Measurements from ENCODE around the gene ZCCHC2.

The ZCCHC2 gene

DNA sequence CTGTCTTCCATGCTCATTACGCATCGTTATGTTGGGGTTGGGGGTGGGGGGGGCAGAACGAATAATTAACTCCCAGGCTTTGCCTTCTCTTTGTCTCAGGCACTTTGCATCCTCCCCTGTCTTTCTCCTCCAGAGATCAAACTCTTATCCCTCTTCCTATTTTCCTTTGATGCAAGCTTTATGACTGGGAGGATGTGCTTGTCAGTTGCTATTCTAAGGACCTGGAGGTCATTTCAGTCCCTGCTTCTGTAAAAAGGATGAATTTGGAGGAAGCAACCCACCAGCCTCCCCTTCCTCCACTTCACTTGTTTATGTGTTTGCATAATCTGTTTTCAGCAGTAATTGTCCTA, 87.5 kb downstream of the ZCCHC2 start:
- no peak for DNase-seq (ENCODE audit: low read depth)

DNA sequence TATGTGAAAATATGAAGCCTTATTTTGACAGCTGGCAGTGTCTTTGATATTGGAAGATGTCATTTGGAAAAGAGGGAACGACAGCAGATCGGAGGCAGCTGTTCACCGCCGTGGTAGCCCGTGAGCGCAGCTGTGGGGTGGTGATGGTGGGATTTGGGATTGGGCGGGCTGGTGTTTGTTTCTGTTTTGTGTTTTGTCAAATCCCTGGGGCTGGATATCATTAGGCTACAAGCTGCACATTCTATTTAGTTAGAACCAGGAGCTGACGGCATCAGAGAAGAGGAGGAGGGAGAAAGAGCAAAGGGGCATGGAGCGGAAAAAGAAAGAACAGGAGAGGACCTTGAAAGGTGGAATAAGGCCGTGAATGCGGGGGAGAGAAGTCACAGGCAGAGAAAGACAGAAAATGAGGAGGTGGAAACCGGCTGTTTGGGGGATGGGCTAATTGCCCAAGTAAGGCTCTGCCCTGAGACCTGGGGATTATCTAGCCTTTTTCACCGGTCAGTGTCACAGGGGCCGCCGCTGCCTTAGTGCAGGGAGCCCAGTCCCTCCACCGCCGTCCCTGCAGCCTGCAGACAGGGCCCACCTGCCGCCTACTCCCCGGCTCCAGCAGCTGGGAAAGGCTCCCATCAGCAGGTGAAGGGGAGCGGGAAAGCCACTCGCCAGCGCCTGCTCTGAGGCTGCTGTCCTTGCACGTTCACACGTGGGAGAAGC, 88.0 kb downstream of the ZCCHC2 start:
- DNase-seq (ENCODE audit: low read depth) = no peak

DNA sequence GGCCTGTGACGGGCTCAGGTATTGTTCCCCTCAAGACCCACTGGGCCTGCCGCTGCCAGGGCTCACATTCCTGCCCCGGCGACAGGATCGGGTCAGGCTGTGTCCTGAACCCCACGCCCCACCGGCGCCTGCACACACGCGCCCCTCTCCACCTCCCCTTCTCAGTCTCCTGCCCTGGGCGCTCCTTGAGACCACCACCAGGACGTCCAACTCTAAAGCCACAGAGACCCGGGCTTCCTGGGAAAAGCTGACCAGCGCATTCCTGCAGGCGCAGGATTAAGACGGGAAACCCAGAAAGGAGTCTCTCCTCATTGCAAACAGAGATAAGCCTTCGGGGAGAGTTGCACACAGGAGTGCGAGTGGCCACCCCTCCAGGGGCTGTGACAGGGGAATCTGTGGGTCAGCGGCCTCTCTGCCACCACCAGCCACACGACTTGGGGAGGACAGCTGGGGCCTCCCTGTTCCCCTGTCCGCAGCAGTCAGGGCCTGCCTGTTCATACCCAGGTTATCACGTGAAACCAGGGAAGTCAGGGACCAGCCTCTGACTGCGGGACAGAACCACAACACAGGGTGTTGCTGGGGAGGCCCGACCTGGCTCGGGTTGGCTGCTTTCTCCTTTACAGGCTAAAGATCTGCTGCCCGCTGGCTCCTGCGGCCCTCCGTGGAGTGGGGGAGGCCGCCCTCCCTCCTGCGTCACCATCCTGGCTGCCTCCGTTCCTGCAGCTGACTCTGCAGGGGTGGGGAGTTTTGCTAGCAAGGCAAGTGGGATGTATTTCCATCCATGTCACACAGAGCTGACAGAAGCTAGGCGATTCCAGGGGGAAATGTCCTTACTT, 88.8 kb downstream of the ZCCHC2 start:
- no peak for DNase-seq (ENCODE audit: low read depth)

DNA sequence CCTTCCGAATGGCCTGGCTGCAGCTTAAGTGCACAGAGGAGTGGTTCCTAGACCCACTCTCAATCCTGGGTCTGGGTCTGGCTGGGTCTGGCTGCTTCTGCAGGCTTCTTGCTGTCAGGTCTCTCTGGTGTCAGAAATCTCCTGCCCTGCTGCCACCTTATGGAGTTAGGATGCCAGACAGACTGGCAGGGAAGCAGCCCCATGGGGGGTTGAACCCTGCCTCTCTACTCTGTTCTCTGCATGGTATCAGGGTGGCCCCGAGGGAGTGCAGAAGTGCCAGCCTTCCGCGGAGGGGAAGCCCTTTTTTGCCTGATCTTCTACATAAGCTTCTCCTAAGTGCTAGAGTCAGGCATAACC, 89.4 kb downstream of the ZCCHC2 start:
- DNase-seq (ENCODE audit: low read depth) = no peak

DNA sequence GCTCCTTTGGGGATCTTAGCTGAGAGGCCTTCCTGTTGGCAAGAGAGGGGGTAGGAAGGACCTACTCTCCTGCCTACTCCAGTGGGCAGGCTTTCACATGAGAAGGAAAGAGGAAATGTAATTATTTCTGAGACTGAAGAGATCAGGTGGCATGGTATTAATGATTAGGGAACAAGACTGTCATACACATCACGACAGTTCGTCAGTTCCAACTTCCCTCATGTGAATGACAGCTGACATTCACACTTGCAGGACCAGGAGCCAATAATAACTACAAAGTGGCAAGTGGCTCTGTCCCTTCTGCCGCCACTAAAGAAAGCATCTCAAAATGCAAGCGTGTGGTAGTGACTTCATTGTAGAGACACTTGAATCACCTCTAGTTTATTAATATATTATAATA, 90.0 kb downstream of the ZCCHC2 start:
- no peak for DNase-seq (ENCODE audit: low read depth)

DNA sequence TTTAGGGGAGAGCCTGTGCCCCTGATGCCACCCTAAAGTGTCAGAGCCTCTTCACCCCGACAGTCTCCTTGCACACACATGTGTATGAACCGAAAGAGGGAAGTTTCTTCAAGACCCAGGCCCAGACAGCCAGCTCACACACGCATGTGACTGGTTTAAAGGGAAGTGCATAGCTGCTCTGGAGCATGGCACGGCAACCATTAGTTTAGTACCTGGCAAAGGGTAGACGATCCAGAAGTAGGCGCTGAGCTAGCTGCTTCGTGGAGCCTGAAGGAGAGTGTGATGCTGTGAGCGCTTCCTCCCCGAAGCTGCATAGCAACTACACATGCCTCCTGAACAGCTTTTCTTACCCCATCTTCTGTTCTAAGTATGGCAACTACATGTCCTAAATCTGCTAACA, 91.7 kb downstream of the ZCCHC2 start:
- no peak for DNase-seq (ENCODE audit: low read depth)

DNA sequence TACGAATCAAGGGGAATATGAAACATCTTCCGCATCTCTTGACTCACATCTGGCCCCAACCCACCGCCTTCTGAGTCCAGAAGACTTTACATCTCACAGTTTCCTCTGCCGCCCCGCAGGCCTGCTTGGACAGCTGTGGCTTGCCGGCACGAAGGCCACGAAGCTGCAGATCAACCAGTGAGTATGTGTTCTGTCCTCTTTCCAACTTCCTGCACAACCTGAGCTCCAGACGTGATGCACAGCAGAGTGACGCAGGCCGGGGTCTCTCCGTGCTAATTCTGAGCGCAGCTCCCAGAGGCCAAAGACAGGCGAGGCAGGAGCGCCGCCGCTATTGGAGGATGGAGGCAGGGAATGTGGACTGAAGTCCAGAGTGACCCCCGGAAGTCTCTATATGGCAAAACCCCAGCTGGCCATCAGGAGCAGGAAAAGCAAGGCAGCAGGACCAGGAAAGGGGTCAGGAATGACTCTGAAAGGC, 93.5 kb downstream of the ZCCHC2 start:
- no peak for DNase-seq (ENCODE audit: low read depth)

DNA sequence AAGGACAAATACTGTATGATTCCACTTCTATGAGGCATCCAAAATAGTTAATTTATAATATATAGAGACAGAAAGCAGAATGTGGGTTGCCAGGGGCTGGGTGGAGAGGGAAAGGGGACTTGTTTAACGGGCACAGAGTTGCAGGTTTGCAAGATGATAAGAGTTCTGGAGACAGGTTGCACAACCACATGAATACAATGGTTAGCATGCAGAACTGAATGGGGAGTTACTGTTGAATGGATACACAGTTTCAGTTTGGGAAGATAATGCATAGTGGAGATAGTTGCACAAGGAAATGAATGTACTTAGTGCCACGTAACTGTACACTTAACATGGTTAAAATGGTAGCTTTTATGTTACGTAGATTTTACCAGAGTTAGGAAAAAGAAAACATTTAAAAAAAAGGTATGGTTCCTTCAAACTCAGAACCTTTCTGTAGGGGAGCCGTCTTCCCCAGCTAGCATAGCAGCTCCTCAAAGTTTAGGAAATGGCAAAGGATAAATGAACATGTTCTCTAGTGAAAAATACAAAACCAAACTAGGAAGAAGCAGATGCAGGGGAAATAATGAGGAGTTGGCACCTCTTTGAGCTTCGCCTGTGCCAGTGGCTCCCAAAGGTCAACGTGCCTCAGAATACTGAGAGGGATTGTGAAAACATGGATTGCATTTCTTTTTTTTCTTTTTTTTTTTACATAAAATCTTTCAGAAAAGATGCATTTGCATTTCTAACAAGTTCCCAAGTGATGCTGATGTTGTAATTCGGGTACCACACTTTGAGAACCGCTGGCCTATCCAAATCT, 95.2 kb downstream of the ZCCHC2 start:
- no peak for DNase-seq (ENCODE audit: low read depth)

DNA sequence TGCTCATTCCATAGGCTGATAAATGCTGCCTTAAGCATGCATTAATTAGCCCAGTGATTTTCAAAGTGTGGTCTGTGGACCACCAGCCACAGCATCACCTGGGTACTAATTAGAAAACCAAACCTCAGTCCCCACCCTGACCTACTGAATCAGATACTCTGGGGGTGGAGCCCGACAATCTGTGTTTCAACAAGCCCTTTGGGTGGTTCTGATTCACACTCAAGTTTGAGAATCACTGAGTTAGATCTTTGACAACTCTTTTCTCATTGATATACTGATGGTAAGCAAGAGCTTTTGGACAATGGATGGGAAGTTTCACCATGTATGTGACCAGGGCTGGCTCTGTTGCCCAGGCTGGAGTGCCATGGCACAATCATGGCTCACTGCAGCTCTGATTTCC, 95.9 kb downstream of the ZCCHC2 start:
- no peak for DNase-seq (ENCODE audit: low read depth)

DNA sequence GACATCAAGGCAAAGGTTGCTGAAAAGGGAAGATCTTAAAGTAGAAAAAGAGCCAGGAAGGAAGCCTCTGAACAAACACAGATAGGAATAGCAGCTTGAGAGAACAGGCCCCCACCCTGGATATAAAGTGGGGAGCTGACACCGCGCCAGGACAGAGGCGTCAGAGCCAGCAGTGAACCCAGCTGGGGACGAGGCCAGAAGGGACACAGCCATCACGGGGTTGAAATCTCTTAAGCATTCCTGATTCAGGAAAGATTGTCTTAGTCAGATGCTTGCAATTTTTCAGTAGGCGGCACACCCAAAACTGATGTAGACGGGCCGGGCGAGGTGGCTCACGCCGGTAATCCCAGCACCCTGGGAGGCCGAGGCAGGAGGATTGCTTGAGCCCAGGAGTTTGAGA, 98.7 kb downstream of the ZCCHC2 start:
- DNase-seq (ENCODE audit: low read depth) = no peak

DNA sequence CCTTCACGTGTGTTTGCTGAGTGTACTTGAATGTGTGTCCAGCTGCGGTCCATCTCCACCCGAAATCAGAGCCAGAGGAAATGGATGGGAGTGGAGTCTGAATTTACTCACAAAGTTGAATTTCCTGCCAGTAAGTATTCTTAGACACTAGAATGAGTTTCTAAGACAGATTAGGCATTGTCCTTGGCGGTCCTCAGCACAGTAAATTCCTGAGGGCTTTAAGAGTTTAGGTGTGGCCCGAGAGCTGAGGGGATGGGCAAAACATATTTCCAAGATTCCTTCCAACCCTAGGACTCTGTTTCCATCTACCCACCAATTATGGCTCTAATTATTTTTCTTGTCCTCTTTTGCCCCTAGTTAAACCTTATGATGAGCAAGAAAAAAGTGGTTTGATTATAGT, 102.2 kb downstream of the ZCCHC2 start:
- DNase-seq (ENCODE audit: low read depth) = no peak
